Measurements from ENCODE around the gene EPHA2. TPM values are rescaled to one million over a fixed set of nuclear protein-coding genes. Genes with fewer than 3 reads are reported as not detected.

Gene EPHA2
- total and polyA plus RNA-seq, 2 donors (not counting 3 experiments of a cell fraction or from before 2014, with no cell fraction given) = 141 to 147 TPM

DNA sequence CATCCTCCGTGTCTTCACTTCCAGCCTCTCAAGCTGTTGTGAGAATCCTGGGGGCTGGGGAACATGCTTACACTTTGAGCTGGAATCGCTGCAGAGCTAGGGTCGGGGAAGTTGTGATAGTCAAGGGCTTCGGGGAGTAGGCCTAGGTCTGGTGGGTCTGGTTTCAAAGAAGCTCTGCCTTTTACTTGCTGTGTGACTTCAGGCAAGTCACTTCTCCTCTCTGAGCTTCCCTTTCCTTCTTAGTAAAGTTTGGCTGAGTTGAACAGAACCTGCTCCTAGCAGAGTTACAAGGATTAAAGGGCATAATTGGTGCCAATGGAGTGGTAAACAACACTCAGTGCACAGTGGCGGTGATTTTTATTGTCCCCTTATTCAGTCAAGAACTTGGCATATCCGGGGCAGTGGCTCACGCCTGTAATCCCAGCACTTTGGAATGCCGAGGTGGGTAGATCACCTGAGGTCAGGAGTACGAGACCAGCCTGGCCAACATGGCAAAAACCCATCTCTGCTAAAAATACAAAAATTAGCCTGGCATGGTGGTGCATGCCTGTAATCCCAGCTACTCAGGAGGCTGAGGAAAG lies 30.9 kb upstream of the EPHA2 start:
- H2AFZ ChIP-seq (ENCODE audit: low read depth, low read length) = no peak overlapping the region
- no peak for FAIRE-seq
- dilution Hi-C loops (cut with MboI; ENCODE audit: extremely low pct_ligation_motif_present, low sequenced_read_pairs) = no loop called here

DNA sequence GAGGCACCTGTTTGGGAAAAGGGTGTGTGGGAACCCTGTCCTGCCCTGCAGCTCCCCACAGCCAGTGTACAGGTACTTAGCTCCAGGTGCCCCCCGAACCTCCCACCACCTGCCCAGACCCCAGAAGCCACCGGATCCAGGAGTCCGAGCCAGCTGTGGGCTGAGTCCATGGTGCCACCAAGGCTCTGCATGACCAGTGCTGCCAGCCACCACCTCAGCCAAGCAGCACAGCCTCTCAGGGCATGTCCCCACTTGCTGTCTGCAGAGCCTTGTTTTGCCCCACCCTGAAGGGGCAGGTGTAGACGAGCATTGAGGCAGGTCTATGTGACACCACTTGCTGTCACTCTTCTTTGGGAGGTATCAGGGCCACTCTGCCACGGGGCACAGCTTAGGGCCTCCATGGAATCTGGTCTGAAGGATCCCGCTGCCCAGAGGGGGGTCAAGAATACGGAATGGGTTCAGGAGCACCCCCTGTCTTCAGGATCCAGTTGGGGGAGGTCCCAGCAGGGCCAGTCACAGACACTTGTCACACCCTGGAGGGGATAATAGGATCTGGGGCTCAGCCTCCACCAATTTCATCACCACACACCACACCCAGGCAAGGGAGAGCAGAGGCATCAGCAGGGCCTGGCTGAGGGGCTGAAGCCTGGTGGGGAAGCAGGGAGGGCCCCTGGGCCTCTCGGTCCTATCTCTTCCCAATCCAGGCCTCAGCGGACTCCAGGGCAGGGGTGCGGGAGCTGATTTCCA lies 28.9 kb upstream of the EPHA2 start:
- peaks cover 3% of the 10 kb centered on the region for H3K79me2 ChIP-seq (ENCODE audit: control insufficient read depth, insufficient read depth, low read length)
- no TSS peak for BruUV-seq (replicated peaks)
- intact Hi-C loops (cut with micrococcal nuclease) = no loop called here
- no peak overlapping the region for H3K4me2 ChIP-seq (ENCODE audit: insufficient read depth, low read length)
- H3K9me3 ChIP-seq (replicated peaks; ENCODE audit: control insufficient read depth, insufficient read depth, low read length) = no peaks in the 10 kb centered on the region
- ChIA-PET POLR2A (no interaction called here), CTCF (interaction anchor here (8.6 to 16.2 kb wide), 2 partner anchors 31 to 104 kb away, joined by 79 to 353 read pairs; partner anchors contain the start of gene EPHA2)
- FAIRE-seq = no peak
- TF ChIP-seq, protein P1, sequence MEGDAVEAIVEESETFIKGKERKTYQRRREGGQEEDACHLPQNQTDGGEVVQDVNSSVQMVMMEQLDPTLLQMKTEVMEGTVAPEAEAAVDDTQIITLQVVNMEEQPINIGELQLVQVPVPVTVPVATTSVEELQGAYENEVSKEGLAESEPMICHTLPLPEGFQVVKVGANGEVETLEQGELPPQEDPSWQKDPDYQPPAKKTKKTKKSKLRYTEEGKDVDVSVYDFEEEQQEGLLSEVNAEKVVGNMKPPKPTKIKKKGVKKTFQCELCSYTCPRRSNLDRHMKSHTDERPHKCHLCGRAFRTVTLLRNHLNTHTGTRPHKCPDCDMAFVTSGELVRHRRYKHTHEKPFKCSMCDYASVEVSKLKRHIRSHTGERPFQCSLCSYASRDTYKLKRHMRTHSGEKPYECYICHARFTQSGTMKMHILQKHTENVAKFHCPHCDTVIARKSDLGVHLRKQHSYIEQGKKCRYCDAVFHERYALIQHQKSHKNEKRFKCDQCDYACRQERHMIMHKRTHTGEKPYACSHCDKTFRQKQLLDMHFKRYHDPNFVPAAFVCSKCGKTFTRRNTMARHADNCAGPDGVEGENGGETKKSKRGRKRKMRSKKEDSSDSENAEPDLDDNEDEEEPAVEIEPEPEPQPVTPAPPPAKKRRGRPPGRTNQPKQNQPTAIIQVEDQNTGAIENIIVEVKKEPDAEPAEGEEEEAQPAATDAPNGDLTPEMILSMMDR (IDR thresholded peaks at IDR 0.05; ENCODE audit: extremely low read depth in 1 of 2, insufficient read depth in 1 of 2, low read depth in 1 of 2, low read length in 2 of 2) = no peak
- no peak for TF ChIP-seq FOS (IDR thresholded peaks at IDR 0.05; ENCODE audit: borderline replicate concordance, insufficient read depth, low read length)
- TF ChIP-seq MYC (IDR thresholded peaks at IDR 0.05; ENCODE audit: low read depth, low read length) = no peak
- TF ChIP-seq, protein P2, sequence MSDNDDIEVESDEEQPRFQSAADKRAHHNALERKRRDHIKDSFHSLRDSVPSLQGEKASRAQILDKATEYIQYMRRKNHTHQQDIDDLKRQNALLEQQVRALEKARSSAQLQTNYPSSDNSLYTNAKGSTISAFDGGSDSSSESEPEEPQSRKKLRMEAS (IDR thresholded peaks at IDR 0.05; ENCODE audit: insufficient read depth, insufficient read length) = no peak
- no peak for TF ChIP-seq GATA2 (IDR thresholded peaks at IDR 0.05; ENCODE audit: insufficient read depth, insufficient read length, low read depth, low read length)
- TF ChIP-seq EZH2 (IDR thresholded peaks at IDR 0.05; ENCODE audit: borderline replicate concordance, low read depth, low read length, severe bottlenecking) = no peak
- TF ChIP-seq POLR2A (IDR thresholded peaks at IDR 0.05; ENCODE audit: low read depth, low read length) = no peak
- no peak for TF ChIP-seq JUN (IDR thresholded peaks at IDR 0.05; ENCODE audit: borderline replicate concordance, insufficient read depth, insufficient read length, low read depth)
- no peak for DNase-seq (ENCODE audit: low read depth, low spot score)
- no peak overlapping the region for H2AFZ ChIP-seq (ENCODE audit: low read depth, low read length)
- no peaks in the 10 kb centered on the region for H3K27me3 ChIP-seq (ENCODE audit: control insufficient read depth in 2 of 2, insufficient read depth in 2 of 2, low read length in 2 of 2)
- no peak overlapping the region for H3K9ac ChIP-seq (replicated peaks; ENCODE audit: extremely low read depth, insufficient read depth, low read length)
- H3K27ac ChIP-seq (ENCODE audit: insufficient read depth, low read depth, low read length) = no peak overlapping the region
- dilution Hi-C loops (cut with MboI; ENCODE audit: extremely low pct_ligation_motif_present, low sequenced_read_pairs) = no loop called here
- no peaks in the 10 kb centered on the region for H3K36me3 ChIP-seq (ENCODE audit: control insufficient read depth in 2 of 2, extremely low read depth in 1 of 2, insufficient read depth in 2 of 2, low read length in 2 of 2)
- H4K20me1 ChIP-seq (replicated peaks; ENCODE audit: control insufficient read depth, extremely low read depth, insufficient read depth, low read length) = no peaks in the 10 kb centered on the region
- H3K4me3 ChIP-seq (replicated peaks in 1 of 3; ENCODE audit: insufficient read depth in 1 of 3, low read depth in 1 of 3, low read length in 3 of 3) = no peak overlapping the region
- H3K4me1 ChIP-seq (ENCODE audit: control insufficient read depth, extremely low read depth, insufficient read depth, low read length) = peaks cover 26% of the 10 kb centered on the region
- no peaks in the 10 kb centered on the region for H3K9me1 ChIP-seq (replicated peaks; ENCODE audit: control insufficient read depth, extremely low read depth, insufficient read depth, low read length)

More for the DNA sequence above, 30.9 kb upstream of the EPHA2 start:
- no TSS peak for BruUV-seq (replicated peaks)
- Histone ChIP-seq H4K20me1 (replicated peaks; ENCODE audit: control insufficient read depth, extremely low read depth, insufficient read depth, low read length) (no peaks in the 10 kb centered on the region), H3K79me2 (ENCODE audit: control insufficient read depth, insufficient read depth, low read length) (no peaks in the 10 kb centered on the region), H3K4me3 (replicated peaks in 1 of 3; ENCODE audit: insufficient read depth in 1 of 3, low read depth in 1 of 3, low read length in 3 of 3) (no peak overlapping the region), H3K36me3 (ENCODE audit: control insufficient read depth in 2 of 2, extremely low read depth in 1 of 2, insufficient read depth in 2 of 2, low read length in 2 of 2) (no peaks in the 10 kb centered on the region), H3K9me3 (replicated peaks; ENCODE audit: control insufficient read depth, insufficient read depth, low read length) (no peaks in the 10 kb centered on the region), H3K4me1 (ENCODE audit: control insufficient read depth, extremely low read depth, insufficient read depth, low read length) (peaks cover 13% of the 10 kb centered on the region), H3K9ac (replicated peaks; ENCODE audit: extremely low read depth, insufficient read depth, low read length) (no peak overlapping the region), H3K9me1 (replicated peaks; ENCODE audit: control insufficient read depth, extremely low read depth, insufficient read depth, low read length) (no peaks in the 10 kb centered on the region), H3K4me2 (ENCODE audit: insufficient read depth, low read length) (no peak overlapping the region), H3K27me3 (ENCODE audit: control insufficient read depth in 2 of 2, insufficient read depth in 2 of 2, low read length in 2 of 2) (no peaks in the 10 kb centered on the region), H3K27ac (ENCODE audit: insufficient read depth, low read depth, low read length) (no peak overlapping the region)
- CTCF ChIA-PET = interaction anchor here (0.6 to 16.2 kb wide), 13 partner anchors 17 to 177 kb away, joined by 3 to 353 read pairs (median 4); partner anchors contain the start of genes EPHA2 and FAM131C
- TF ChIP-seq FOS (IDR thresholded peaks at IDR 0.05; ENCODE audit: borderline replicate concordance, insufficient read depth, low read length) = no peak
- no peak for TF ChIP-seq POLR2AphosphoS5 (IDR thresholded peaks at IDR 0.05; ENCODE audit: insufficient read depth, low read depth, low read length)
- POLR2A ChIA-PET = interaction anchor here (1.2 kb wide), 1 partner anchor 32 kb away, joined by 3 read pairs; no protein-coding TSS in a partner anchor
- DNase-seq (ENCODE audit: low read depth, low spot score) = no peak
- intact Hi-C loops (cut with micrococcal nuclease) = loop anchor here (1.0 to 2.0 kb wide), 6 partner anchors 30 to 177 kb away; partner anchors contain the start of gene EPHA2

Data from endothelial cell of umbilical vein (primary cell).